GM12878 (cell line): Measurements from ENCODE around the gene PSMD11. TPM values are rescaled to one million over a fixed set of nuclear protein-coding genes. Genes with fewer than 3 reads are reported as not detected.
A peak's percentile ranks its signal among the peaks of the same experiment; 100 is the strongest.

ENCODE experiments used
- BACH1 ChIP-seq: fragments of 450-650 bp; IDR thresholded peaks from 2 replicates; pipeline ENCODE4 v1.6.1; 2017; ENCODE audit warnings: mild to moderate bottlenecking, borderline replicate concordance
- CBX5 ChIP-seq: sonication (generic); IDR thresholded peaks from 2 replicates; pipeline ENCODE4 v1.6.1; 2016; ENCODE audit warnings: low read depth, moderate library complexity, mild to moderate bottlenecking, inconsistent platforms
- CHD2 ChIP-seq: IDR thresholded peaks from 2 replicates; pipeline ENCODE4 v1.6.1; 2011; ENCODE audit warnings: low read depth, low read length, improper control_type of control experiment, borderline replicate concordance
- HDGF ChIP-seq: fragments of 450-650 bp; IDR thresholded peaks from 2 replicates; pipeline ENCODE4 v1.6.1; 2016; ENCODE audit warnings: antibody characterized with exemption
- IKZF2 ChIP-seq, 2 experiments: fragments of 450-650 bp; IDR thresholded peaks; 2 replicates each; pipeline ENCODE4 v1.6.1; 2017; ENCODE audit warnings: mild to moderate bottlenecking in 2 of 2, moderate library complexity in 2 of 2
- KAT2A ChIP-seq: conservative IDR thresholded peaks from 2 replicates; pipeline ENCODE4 v1.6.1; 2011; ENCODE audit warnings: low read depth, low read length; ENCODE audit not compliant: control insufficient read depth
- MTA2 ChIP-seq: fragments of 450-650 bp; IDR thresholded peaks from 2 replicates; pipeline ENCODE4 v1.6.1; 2016; ENCODE audit warnings: low read depth, mild to moderate bottlenecking, moderate library complexity
- MTA3 ChIP-seq: IDR thresholded peaks from 2 replicates; pipeline ENCODE4 v1.6.1; 2012; ENCODE audit warnings: low read length, inconsistent platforms, borderline replicate concordance
- MXI1 ChIP-seq: fragments of 150-350 bp; IDR thresholded peaks from 2 replicates; pipeline ENCODE4 v1.6.1; 2011; ENCODE audit warnings: low read depth, mild to moderate bottlenecking, inconsistent platforms, low read length, improper control_type of control experiment
- MYC ChIP-seq: IDR thresholded peaks from 2 replicates; pipeline ENCODE4 v1.6.1; 2011; ENCODE audit warnings: mild to moderate bottlenecking, low read length, moderate library complexity, inconsistent platforms; ENCODE audit not compliant: insufficient read depth, insufficient replicate concordance, insufficient read length, severe bottlenecking
- NR2C1 ChIP-seq: fragments of 450-650 bp; IDR thresholded peaks from 2 replicates; pipeline ENCODE4 v1.6.1; 2017; ENCODE audit warnings: antibody characterized with exemption, mild to moderate bottlenecking, moderate library complexity
- NR2F1 ChIP-seq: fragments of 450-650 bp; conservative IDR thresholded peaks from 2 replicates; pipeline ENCODE4 v1.6.1; 2017; ENCODE audit warnings: mild to moderate bottlenecking
- POLR2AphosphoS5 ChIP-seq: IDR thresholded peaks from 2 replicates; pipeline ENCODE4 v1.6.1; 2011; ENCODE audit warnings: mild to moderate bottlenecking, low read length, inconsistent platforms
- RB1 ChIP-seq: fragments of 450-650 bp; formaldehyde crosslinking; IDR thresholded peaks from 2 replicates; pipeline ENCODE4 v1.6.1; 2017; ENCODE audit warnings: mild to moderate bottlenecking, borderline replicate concordance
- RUNX3 ChIP-seq: IDR thresholded peaks from 2 replicates; pipeline ENCODE4 v1.6.1; 2012; ENCODE audit warnings: low read length, inconsistent platforms
- SREBF1 ChIP-seq: IDR thresholded peaks from 2 replicates; pipeline ENCODE4 v1.6.1; 2012; ENCODE audit warnings: mild to moderate bottlenecking, low read length
- SRF ChIP-seq, 2 experiments: IDR thresholded peaks; 2 replicates each; pipeline ENCODE4 v1.6.1; 2011; ENCODE audit warnings: low read depth in 2 of 2, low read length in 2 of 2, mild to moderate bottlenecking in 1 of 2, moderate library complexity in 1 of 2
- TARDBP ChIP-seq: IDR thresholded peaks from 2 replicates; pipeline ENCODE4 v1.6.1; 2016; ENCODE audit warnings: borderline replicate concordance
- TBL1XR1 ChIP-seq: IDR thresholded peaks from 2 replicates; pipeline ENCODE4 v1.6.1; 2012; ENCODE audit warnings: low read depth, low read length, improper control_type of control experiment
- TCF12 ChIP-seq: IDR thresholded peaks from 2 replicates; pipeline ENCODE4 v1.6.1; 2011; ENCODE audit warnings: low read depth, mild to moderate bottlenecking, low read length
- TCF7 ChIP-seq: IDR thresholded peaks from 2 replicates; pipeline ENCODE4 v1.6.1; 2014; ENCODE audit warnings: antibody characterized with exemption, borderline replicate concordance
- ZNF24 ChIP-seq: fragments of 450-650 bp; IDR thresholded peaks from 2 replicates; pipeline ENCODE4 v1.6.1; 2017; ENCODE audit warnings: antibody characterized with exemption, mild to moderate bottlenecking
- polyA plus RNA-seq, 11 experiments: library from polyadenylated mRNA; depleted of rRNA in 4 of 11; unstranded in 6 of 11; stranded (reverse) in 5 of 11; fragments of >200 nt; fragmentation: Nextera tagmentation in 4 of 11; fragmentation: Illumina TruSeq in 1 of 11; extraction: Ambion mirVana in 4 of 11; extraction: Trizol in 1 of 11; gene quantifications; 1 replicate in 1 of 11; 2 replicates in 10 of 11; pipeline versions ENCODE4 v1.2.1 to v1.2.3, GENCODE V29; 2011 to 2016; ENCODE audit warnings: inconsistent platforms in 2 of 11, missing spikeins in 2 of 11, low read depth in 1 of 11
- total RNA-seq, 4 experiments: library from RNA; depleted of rRNA in 3 of 4; stranded (reverse); fragments of >200 nt in 3 of 4; fragmentation: Illumina TruSeq in 1 of 4; extraction: Trizol in 1 of 4; gene quantifications; 2 replicates each; pipeline versions ENCODE4 v1.2.1 to v1.2.3, GENCODE V29; 2013 to 2021
- TF ChIP-seq, protein P1 (sequence below): fragments of 450-650 bp; IDR thresholded peaks from 2 replicates; pipeline ENCODE4 v1.6.1; 2018; ENCODE audit warnings: mild to moderate bottlenecking, low read depth, moderate library complexity; ENCODE audit not compliant: partially characterized antibody
- TF ChIP-seq, protein P2 (sequence below): IDR thresholded peaks from 2 replicates; pipeline ENCODE4 v1.6.1; 2012; ENCODE audit warnings: low read depth, low read length, improper control_type of control experiment
- TF ChIP-seq, protein P3 (sequence below): fragments of 450-650 bp; conservative IDR thresholded peaks from 2 replicates; pipeline ENCODE4 v1.6.1; 2017; ENCODE audit warnings: mild to moderate bottlenecking, moderate library complexity

PSMD11 gene
- total and polyA plus RNA-seq, 10 of the 15 experiments (the other 5 are each of a cell fraction or from before 2014, with no cell fraction given) = 84.1 to 319 (median 120) TPM

DNA sequence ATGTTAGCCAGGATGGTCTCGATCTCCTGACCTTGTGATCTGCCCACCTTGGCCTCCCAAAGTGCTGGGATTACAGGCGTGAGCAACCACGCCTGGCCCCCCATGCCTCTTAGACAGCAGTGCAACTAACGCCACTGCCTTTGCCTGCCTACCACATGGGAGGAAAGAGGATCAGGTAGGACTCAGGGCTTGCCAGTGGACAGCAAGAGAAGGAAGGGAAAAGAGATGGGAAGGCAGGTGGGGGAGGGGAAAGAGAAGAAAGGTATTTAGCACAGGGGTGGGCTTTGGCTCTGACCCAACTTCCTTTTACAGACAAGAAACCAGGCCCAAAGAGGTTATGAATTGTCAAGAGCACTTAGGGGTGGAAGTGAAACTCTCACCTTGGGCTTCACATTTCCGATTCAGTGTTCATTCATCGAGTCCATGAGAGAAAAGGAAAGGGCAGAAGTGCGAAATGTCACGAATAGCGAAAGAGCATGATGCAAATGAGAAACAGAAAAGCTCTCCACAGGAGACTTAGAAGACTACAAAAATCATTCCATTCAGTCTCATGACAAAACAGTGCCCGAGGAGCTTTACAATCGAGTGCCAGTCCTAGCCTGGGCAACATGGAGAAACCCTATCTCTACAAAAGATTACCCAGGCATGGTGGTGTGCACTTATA is 78.8 kb downstream of the PSMD11 start (continued):
- TF ChIP-seq IKZF2 (IDR thresholded peaks at IDR 0.05) (peak; percentile 98), CBX5 (peak; percentile 69; the same call in 1 of the 2 replicates), TCF7 (peak; percentile 54; the same call in 1 of the 2 replicates), POLR2AphosphoS5 (peak; percentile 91), MXI1 (peak; percentile 78; the same call in 1 of the 2 replicates), HDGF (peak; percentile 99), MYC (no peak), BACH1 (peak; percentile 97), MTA3 (peak; percentile 92), MTA2 (peak; percentile 99), TBL1XR1 (peak; percentile 99), ZNF24 (peak; percentile 80), SRF (IDR thresholded peaks at IDR 0.05; ENCODE audit: low read depth in 2 of 2, low read length in 2 of 2) (peak in 1 of 2 experiments; percentile 81; a peak in 2 of 4 replicates), KAT2A (no peak), CHD2 (peak; percentile 82), NR2C1 (no peak), SREBF1 (no peak), NR2F1 (peak; percentile 95), TCF12 (peak; percentile 95), RB1 (no peak; the same call in 1 of the 2 replicates), RUNX3 (peak; percentile 96), TARDBP (peak; percentile 8; the same call in 1 of the 2 replicates)
- TF ChIP-seq, protein P1, sequence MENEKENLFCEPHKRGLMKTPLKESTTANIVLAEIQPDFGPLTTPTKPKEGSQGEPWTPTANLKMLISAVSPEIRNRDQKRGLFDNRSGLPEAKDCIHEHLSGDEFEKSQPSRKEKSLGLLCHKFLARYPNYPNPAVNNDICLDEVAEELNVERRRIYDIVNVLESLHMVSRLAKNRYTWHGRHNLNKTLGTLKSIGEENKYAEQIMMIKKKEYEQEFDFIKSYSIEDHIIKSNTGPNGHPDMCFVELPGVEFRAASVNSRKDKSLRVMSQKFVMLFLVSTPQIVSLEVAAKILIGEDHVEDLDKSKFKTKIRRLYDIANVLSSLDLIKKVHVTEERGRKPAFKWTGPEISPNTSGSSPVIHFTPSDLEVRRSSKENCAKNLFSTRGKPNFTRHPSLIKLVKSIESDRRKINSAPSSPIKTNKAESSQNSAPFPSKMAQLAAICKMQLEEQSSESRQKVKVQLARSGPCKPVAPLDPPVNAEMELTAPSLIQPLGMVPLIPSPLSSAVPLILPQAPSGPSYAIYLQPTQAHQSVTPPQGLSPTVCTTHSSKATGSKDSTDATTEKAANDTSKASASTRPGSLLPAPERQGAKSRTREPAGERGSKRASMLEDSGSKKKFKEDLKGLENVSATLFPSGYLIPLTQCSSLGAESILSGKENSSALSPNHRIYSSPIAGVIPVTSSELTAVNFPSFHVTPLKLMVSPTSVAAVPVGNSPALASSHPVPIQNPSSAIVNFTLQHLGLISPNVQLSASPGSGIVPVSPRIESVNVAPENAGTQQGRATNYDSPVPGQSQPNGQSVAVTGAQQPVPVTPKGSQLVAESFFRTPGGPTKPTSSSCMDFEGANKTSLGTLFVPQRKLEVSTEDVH = peak; percentile 74
- TF ChIP-seq, protein P2, sequence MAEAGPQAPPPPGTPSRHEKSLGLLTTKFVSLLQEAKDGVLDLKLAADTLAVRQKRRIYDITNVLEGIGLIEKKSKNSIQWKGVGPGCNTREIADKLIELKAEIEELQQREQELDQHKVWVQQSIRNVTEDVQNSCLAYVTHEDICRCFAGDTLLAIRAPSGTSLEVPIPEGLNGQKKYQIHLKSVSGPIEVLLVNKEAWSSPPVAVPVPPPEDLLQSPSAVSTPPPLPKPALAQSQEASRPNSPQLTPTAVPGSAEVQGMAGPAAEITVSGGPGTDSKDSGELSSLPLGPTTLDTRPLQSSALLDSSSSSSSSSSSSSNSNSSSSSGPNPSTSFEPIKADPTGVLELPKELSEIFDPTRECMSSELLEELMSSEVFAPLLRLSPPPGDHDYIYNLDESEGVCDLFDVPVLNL = no peak
- TF ChIP-seq, protein P3, sequence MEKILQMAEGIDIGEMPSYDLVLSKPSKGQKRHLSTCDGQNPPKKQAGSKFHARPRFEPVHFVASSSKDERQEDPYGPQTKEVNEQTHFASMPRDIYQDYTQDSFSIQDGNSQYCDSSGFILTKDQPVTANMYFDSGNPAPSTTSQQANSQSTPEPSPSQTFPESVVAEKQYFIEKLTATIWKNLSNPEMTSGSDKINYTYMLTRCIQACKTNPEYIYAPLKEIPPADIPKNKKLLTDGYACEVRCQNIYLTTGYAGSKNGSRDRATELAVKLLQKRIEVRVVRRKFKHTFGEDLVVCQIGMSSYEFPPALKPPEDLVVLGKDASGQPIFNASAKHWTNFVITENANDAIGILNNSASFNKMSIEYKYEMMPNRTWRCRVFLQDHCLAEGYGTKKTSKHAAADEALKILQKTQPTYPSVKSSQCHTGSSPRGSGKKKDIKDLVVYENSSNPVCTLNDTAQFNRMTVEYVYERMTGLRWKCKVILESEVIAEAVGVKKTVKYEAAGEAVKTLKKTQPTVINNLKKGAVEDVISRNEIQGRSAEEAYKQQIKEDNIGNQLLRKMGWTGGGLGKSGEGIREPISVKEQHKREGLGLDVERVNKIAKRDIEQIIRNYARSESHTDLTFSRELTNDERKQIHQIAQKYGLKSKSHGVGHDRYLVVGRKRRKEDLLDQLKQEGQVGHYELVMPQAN = no peak
